PC-9 (cell line): ENCODE measurements around the gene OPALIN.

Source experiments
- CTCF ChIP-seq: fragments of 200-600 bp; sonication (generic); conservative IDR thresholded peaks from 2 replicates; pipeline ENCODE4 v1.6.1; 2017; ENCODE audit warnings: mixed run types, antibody characterized with exemption, mild to moderate bottlenecking, moderate library complexity
- EZH2 ChIP-seq: fragments of 200-600 bp; sonication (generic); IDR thresholded peaks from 2 replicates; pipeline ENCODE4 v1.8.0; 2017; ENCODE audit warnings: antibody characterized with exemption, low read depth

DNA sequence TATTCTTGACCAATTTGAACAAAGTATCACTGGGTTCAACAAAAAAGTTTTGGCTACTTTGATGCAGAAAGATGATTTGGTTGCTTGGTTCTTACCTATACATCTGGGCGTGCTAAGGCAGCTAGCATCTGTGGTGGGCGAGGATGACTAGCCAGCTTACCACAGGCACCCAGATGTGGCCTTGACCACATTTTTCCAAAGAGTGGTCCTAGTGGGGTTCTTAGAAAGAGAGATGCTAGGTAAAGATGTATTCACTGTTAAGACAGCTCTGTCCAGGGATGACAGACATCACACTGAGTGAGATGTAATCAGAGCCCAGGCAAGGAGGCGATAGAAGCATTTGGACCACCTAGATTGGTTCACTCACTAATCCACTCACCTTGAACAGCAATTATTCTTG is 53.8 kb downstream of the OPALIN start:
- TF ChIP-seq CTCF (no peak), EZH2 (no peak)
